ENCODE measurements around the gene TNFSF10.

- TF ChIP-seq EZH2 (IDR thresholded peaks at IDR 0.05; ENCODE audit: borderline replicate concordance) (no peak), CTCF (IDR thresholded peaks at IDR 0.05; ENCODE audit: poor library complexity) (no peak)
These were observed 37.4 kb upstream of the TNFSF10 start for GRCh38 chr3:172560586-172560985.

Data from hepatocyte (in vitro differentiated cells).